Measurements from ENCODE around the gene KDELR3. TPM values are rescaled to one million over a fixed set of nuclear protein-coding genes. Genes with fewer than 3 reads are reported as not detected.

KDELR3 gene
- polyA plus RNA-seq, 1 donor from 2014 or later, result not detected

DNA sequence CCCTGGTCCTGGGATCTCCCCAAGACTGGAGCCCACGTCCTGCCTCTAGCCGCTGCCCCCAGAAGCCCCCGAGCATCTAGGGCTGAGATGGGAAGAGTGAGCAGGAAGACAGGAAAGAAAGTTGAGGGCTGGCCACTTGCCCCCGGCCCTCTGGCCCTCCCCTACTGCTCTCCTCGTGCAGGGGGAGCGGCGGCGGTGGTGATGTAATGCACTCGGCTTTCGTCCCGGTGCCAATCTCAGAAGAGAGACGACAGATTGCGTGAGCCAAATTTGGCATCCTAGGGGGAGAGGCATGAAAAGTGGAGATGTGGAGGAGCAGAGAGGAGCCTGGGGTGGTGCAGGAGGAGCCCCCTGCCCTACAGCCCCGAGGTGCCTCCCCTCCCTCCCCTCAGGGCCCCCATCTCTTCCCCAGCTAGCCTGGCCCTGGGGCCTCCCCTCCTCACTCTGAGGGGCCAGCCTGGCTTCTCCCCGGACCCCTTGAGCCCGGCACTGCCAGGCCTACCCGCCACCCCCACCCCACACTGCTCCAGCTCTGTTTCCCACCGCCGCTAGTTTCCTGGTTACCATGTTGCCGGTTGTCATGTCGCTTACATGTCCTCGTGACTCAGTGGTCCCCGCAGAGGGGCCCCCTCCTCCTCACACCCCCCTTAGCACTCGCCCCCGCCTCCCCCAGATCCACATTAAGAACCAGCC lies 15.4 kb upstream of the KDELR3 start:
- no peaks in the 10 kb centered on the region for H3F3A ChIP-seq (ENCODE audit: insufficient read depth, low read length, poor library complexity, severe bottlenecking)

DNA sequence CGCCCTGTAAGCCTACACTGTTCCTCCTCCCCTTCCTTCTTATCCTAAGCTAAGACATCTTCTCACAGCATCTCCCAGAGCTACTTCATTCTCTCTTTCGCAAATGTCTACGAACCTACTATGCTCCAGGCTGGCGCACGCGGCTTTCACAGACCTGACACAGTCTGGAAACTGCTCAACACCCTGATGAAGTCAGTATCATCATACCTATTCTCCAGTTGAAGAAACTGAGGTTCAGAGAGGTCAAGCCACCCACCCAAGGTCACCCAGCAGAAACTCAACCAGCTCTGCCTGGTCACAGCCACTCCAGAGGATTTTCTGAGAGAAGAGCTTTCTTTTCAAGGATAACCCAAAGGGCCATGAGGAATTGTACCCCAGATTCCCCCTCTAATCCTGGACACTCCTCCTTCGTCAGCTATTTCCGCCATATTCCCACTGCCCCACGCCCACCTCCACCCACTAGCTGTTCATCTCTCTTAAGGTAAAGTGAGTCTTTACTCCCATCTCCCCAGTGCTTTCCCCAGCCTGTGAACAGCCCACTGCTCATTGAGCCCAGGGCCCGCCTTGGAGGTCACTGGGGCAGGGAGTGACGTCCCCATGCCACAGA lies 14.7 kb upstream of the KDELR3 start:
- Histone ChIP-seq H3K9me3 (ENCODE audit: low read length) (no peaks in the 10 kb centered on the region), H3K4me3 (ENCODE audit: low read length) (no peak overlapping the region), H3K36me3 (ENCODE audit: insufficient read depth, low read length) (no peaks in the 10 kb centered on the region), H3K27me3 (ENCODE audit: insufficient read depth, low read depth, low read length) (peaks cover 12% of the 10 kb centered on the region), H3K27ac (ENCODE audit: low read length) (no peak overlapping the region), H3F3A (ENCODE audit: insufficient read depth, low read length, poor library complexity, severe bottlenecking) (no peaks in the 10 kb centered on the region), H2AFZ (ENCODE audit: low read depth, low read length) (no peak overlapping the region), H3K79me2 (replicated peaks; ENCODE audit: insufficient read depth, low read length) (no peaks in the 10 kb centered on the region), H4K20me1 (ENCODE audit: insufficient read depth) (no peaks in the 10 kb centered on the region), H3K4me2 (ENCODE audit: low read length) (no peak overlapping the region), H3K9me2 (ENCODE audit: insufficient read depth, low read length) (no peaks in the 10 kb centered on the region), H3K9ac (ENCODE audit: low read length) (no peak overlapping the region)
- TF ChIP-seq EZH2 (IDR thresholded peaks at IDR 0.05; ENCODE audit: borderline replicate concordance, insufficient read depth, low read length, poor library complexity, severe bottlenecking) (no peak), EP300 (conservative IDR thresholded peaks at IDR 0.05; ENCODE audit: poor library complexity, severe bottlenecking) (no peak), SMC3 (conservative IDR thresholded peaks at IDR 0.05; ENCODE audit: poor library complexity) (no peak), POLR2AphosphoS5 (IDR thresholded peaks at IDR 0.05) (no peak), TAF1 (IDR thresholded peaks at IDR 0.05; ENCODE audit: low read depth) (no peak), RAD21 (conservative IDR thresholded peaks at IDR 0.05) (no peak), MXI1 (conservative IDR thresholded peaks at IDR 0.05; ENCODE audit: poor library complexity, severe bottlenecking) (no peak)
- TF ChIP-seq, protein P1, sequence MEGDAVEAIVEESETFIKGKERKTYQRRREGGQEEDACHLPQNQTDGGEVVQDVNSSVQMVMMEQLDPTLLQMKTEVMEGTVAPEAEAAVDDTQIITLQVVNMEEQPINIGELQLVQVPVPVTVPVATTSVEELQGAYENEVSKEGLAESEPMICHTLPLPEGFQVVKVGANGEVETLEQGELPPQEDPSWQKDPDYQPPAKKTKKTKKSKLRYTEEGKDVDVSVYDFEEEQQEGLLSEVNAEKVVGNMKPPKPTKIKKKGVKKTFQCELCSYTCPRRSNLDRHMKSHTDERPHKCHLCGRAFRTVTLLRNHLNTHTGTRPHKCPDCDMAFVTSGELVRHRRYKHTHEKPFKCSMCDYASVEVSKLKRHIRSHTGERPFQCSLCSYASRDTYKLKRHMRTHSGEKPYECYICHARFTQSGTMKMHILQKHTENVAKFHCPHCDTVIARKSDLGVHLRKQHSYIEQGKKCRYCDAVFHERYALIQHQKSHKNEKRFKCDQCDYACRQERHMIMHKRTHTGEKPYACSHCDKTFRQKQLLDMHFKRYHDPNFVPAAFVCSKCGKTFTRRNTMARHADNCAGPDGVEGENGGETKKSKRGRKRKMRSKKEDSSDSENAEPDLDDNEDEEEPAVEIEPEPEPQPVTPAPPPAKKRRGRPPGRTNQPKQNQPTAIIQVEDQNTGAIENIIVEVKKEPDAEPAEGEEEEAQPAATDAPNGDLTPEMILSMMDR (IDR thresholded peaks at IDR 0.05; ENCODE audit: poor library complexity, severe bottlenecking), result no peak
- TF ChIP-seq, protein P2, sequence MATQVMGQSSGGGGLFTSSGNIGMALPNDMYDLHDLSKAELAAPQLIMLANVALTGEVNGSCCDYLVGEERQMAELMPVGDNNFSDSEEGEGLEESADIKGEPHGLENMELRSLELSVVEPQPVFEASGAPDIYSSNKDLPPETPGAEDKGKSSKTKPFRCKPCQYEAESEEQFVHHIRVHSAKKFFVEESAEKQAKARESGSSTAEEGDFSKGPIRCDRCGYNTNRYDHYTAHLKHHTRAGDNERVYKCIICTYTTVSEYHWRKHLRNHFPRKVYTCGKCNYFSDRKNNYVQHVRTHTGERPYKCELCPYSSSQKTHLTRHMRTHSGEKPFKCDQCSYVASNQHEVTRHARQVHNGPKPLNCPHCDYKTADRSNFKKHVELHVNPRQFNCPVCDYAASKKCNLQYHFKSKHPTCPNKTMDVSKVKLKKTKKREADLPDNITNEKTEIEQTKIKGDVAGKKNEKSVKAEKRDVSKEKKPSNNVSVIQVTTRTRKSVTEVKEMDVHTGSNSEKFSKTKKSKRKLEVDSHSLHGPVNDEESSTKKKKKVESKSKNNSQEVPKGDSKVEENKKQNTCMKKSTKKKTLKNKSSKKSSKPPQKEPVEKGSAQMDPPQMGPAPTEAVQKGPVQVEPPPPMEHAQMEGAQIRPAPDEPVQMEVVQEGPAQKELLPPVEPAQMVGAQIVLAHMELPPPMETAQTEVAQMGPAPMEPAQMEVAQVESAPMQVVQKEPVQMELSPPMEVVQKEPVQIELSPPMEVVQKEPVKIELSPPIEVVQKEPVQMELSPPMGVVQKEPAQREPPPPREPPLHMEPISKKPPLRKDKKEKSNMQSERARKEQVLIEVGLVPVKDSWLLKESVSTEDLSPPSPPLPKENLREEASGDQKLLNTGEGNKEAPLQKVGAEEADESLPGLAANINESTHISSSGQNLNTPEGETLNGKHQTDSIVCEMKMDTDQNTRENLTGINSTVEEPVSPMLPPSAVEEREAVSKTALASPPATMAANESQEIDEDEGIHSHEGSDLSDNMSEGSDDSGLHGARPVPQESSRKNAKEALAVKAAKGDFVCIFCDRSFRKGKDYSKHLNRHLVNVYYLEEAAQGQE (IDR thresholded peaks at IDR 0.05; ENCODE audit: borderline replicate concordance), result no peak

More for the DNA sequence above, 15.4 kb upstream of the KDELR3 start:
- Histone ChIP-seq H2AFZ (ENCODE audit: low read depth, low read length) (no peak overlapping the region), H3K27ac (ENCODE audit: low read length) (no peak overlapping the region), H4K20me1 (ENCODE audit: insufficient read depth) (no peaks in the 10 kb centered on the region), H3K9ac (ENCODE audit: low read length) (no peak overlapping the region), H3K27me3 (ENCODE audit: insufficient read depth, low read depth, low read length) (peaks cover 12% of the 10 kb centered on the region), H3K79me2 (replicated peaks; ENCODE audit: insufficient read depth, low read length) (no peaks in the 10 kb centered on the region), H3K36me3 (ENCODE audit: insufficient read depth, low read length) (no peaks in the 10 kb centered on the region), H3K4me2 (ENCODE audit: low read length) (no peak overlapping the region), H3K9me2 (ENCODE audit: insufficient read depth, low read length) (no peaks in the 10 kb centered on the region), H3K4me3 (ENCODE audit: low read length) (no peak overlapping the region), H3K9me3 (ENCODE audit: low read length) (no peaks in the 10 kb centered on the region)
- no peak for TF ChIP-seq EP300 (conservative IDR thresholded peaks at IDR 0.05; ENCODE audit: poor library complexity, severe bottlenecking)
